ENCODE measurements around the gene SLC22A24. TPM values are rescaled to one million over a fixed set of nuclear protein-coding genes. Genes with fewer than 3 reads are reported as not detected.

SLC22A24 gene
- total RNA-seq, 1 donor from 2014 or later: not detected

DNA sequence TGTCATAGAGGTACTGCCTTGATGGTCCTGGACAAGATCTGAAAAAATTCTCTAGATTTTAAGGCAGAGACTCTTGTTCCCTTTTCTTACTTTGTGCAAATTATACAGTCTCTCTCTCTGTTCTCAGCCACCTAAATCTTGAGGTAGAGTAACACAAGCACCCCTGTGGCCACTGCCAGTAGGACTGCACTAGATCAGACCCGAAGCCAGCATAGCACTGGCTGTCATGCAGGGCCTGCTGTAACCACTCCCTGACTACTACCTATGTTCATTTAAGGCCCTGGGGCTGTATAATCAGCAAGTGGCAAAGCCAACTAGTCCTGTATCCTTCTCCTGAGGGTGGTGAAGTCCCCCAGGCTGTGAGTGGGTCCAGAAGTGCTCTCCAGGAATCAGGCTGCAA lies 11.8 kb upstream of the SLC22A24 start:
- Histone ChIP-seq H3K9me3 (peaks cover 0 to 5% of the 10 kb centered on the region in 2 donors), H3K27me3 (no peaks in the 10 kb centered on the region), H3K27ac (no peak overlapping the region), H3K4me3 (no peak overlapping the region), H3K36me3 (no peaks in the 10 kb centered on the region), H3K4me1 (no peaks in the 10 kb centered on the region)
- intact Hi-C loops (cut with DNase I): no loop called here
- no peak for DNase-seq (ENCODE audit: low spot score in 2 of 2)
- TF ChIP-seq, protein P1, sequence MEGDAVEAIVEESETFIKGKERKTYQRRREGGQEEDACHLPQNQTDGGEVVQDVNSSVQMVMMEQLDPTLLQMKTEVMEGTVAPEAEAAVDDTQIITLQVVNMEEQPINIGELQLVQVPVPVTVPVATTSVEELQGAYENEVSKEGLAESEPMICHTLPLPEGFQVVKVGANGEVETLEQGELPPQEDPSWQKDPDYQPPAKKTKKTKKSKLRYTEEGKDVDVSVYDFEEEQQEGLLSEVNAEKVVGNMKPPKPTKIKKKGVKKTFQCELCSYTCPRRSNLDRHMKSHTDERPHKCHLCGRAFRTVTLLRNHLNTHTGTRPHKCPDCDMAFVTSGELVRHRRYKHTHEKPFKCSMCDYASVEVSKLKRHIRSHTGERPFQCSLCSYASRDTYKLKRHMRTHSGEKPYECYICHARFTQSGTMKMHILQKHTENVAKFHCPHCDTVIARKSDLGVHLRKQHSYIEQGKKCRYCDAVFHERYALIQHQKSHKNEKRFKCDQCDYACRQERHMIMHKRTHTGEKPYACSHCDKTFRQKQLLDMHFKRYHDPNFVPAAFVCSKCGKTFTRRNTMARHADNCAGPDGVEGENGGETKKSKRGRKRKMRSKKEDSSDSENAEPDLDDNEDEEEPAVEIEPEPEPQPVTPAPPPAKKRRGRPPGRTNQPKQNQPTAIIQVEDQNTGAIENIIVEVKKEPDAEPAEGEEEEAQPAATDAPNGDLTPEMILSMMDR (IDR thresholded peaks at IDR 0.05): no peak

DNA sequence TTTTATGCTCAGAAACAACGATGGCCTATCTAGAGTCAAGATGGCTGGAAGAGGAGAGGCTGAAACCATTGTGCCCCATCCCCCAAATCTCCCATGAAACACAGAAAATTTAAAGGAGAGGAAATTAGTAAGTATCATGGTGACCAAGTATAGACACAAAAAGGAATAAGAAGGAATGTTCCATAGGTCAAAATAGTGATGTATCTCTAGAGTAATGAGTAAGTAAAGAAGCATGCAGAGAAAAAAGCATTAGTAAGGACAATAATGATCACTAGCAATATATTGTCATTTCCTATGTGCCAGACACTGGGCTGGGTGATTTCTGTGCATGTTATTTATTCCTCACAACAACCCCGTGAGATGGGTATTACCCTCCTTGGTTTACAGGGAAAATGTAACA lies 2.6 kb upstream of the SLC22A24 start:
- intact Hi-C loops (cut with DNase I): no loop called here
- Histone ChIP-seq H3K4me3 (no peak overlapping the region), H3K27me3 (no peaks in the 10 kb centered on the region), H3K36me3 (no peaks in the 10 kb centered on the region), H3K27ac (no peak overlapping the region), H3K4me1 (no peaks in the 10 kb centered on the region), H3K9me3 (no peaks in the 10 kb centered on the region)
- TF ChIP-seq, protein P1 (IDR thresholded peaks at IDR 0.05): no peak
- DNase-seq (ENCODE audit: low spot score in 2 of 2): no peak

- Histone ChIP-seq H3K36me3 (no peaks in the 10 kb centered on the region), H3K27me3 (no peaks in the 10 kb centered on the region), H3K27ac (no peak overlapping the region), H3K4me3 (no peak overlapping the region), H3K4me1 (no peaks in the 10 kb centered on the region), H3K9me3 (no peaks in the 10 kb centered on the region)
- TF ChIP-seq, protein P1 (IDR thresholded peaks at IDR 0.05): no peak
- intact Hi-C loops (cut with DNase I): no loop called here
- DNase-seq (ENCODE audit: low spot score in 2 of 2): no peak
These were observed 1.6 kb downstream of the SLC22A24 start for GRCh38 chr11:63142459-63142858.

- TF ChIP-seq, protein P1 (IDR thresholded peaks at IDR 0.05): no peak
- H3K9me3 ChIP-seq: peaks cover 0 to 3% of the 10 kb centered on the region in 2 donors
- intact Hi-C loops (cut with DNase I): no loop called here
- H3K27me3 ChIP-seq: no peaks in the 10 kb centered on the region
- no peak overlapping the region for H3K27ac ChIP-seq
- no peaks in the 10 kb centered on the region for H3K36me3 ChIP-seq
- H3K4me3 ChIP-seq: no peak overlapping the region
- no peaks in the 10 kb centered on the region for H3K4me1 ChIP-seq
- DNase-seq (ENCODE audit: low spot score in 2 of 2): no peak
These were observed 10.8 kb downstream of the SLC22A24 start for GRCh38 chr11:63132985-63133775.

DNA sequence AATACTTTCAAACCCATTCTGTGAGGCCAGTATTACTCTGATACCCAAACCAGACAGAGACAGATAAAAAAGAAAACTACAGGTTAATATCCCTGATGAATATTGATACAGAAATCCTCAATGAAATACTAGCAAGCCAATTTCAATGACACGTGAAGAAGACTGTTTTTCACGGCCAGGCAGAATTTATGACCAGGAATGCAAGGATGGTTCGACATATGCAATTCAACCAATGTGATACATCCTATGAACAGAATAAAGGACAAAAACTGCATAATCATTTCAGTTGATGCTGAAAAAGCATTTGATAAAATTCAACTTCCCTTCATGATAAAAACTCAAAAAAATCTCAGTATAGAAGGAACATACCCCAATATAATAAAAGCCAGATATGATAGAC lies 44.5 kb downstream of the SLC22A24 start:
- TF ChIP-seq, protein P1 (IDR thresholded peaks at IDR 0.05): no peak
- Histone ChIP-seq H3K27ac (no peak overlapping the region), H3K4me1 (no peaks in the 10 kb centered on the region), H3K27me3 (no peaks in the 10 kb centered on the region), H3K9me3 (peaks cover 0 to 21% of the 10 kb centered on the region in 2 donors), H3K4me3 (no peak overlapping the region), H3K36me3 (no peaks in the 10 kb centered on the region)
- no peak for DNase-seq (ENCODE audit: low spot score in 2 of 2)
- intact Hi-C loops (cut with DNase I): no loop called here
